Mucosa of descending colon (tissue), 3 donors: Measurements from ENCODE around the gene SCN8A. TPM values are rescaled to one million over a fixed set of nuclear protein-coding genes. Genes with fewer than 3 reads are reported as not detected.

Source experiments
- ATAC-seq: fragments of 200-7000 bp; cut with Tn5 transposase; one replicate; pipeline ENCODE4 v1.9.1; 2020; ENCODE audit warnings: mild to moderate bottlenecking, moderate library complexity
- DNase-seq, 3 donors: peaks; one replicate each; pipeline ENCODE4 v3.0.0-alpha.2; 2020
- H3K36me3 ChIP-seq: fragments of 200-600 bp; one replicate; pipeline ENCODE4 v1.8.0; 2021; ENCODE audit warnings: low read depth, mild to moderate bottlenecking
- H3K4me1 ChIP-seq: fragments of 200-600 bp; one replicate; pipeline ENCODE4 v1.8.0; 2021; ENCODE audit warnings: low read depth, mild to moderate bottlenecking
- H3K4me3 ChIP-seq: fragments of 200-600 bp; one replicate; pipeline ENCODE4 v1.8.0; 2021; ENCODE audit warnings: mild to moderate bottlenecking
- H3K9me3 ChIP-seq: fragments of 200-600 bp; one replicate; pipeline ENCODE4 v1.8.0; 2021; ENCODE audit warnings: mild to moderate bottlenecking
- intact Hi-C, 2 donors: fragments of 100-400 bp; cut with DNase I in 1 of 2; cut with micrococcal nuclease in 1 of 2; formaldehyde crosslinking; loops; one replicate each; pipeline versions ENCODE4 v1.11.0 to v1.11.1; 2022; cut with DNase I, micrococcal nuclease
- total RNA-seq, 3 donors: library from RNA; stranded (reverse); fragmentation: NEBNext Ultra II Directional in 2 of 3; extraction: Animal tissue kit (Norgen Biotek cat#: 25700) in 2 of 3; gene quantifications; one replicate each; pipeline versions ENCODE4 v1.2.1 to v1.2.4, GENCODE V29; 2021 to 2023
- TF ChIP-seq, protein P1 (sequence below): fragments of 200-600 bp; IDR thresholded peaks from one replicate; pipeline ENCODE4 v1.8.0; 2022; ENCODE audit warnings: antibody characterized with exemption, mild to moderate bottlenecking
- donor health status: DM: no; HTN: no; CAD: no; lungs with moderate emphysema.
- donor health status: DM: no; HTN: no; CAD: no.
- donor health status: DM: no; HTN: yes; CAD: no.

Gene SCN8A
- total RNA-seq, 3 donors from 2014 or later = 2.7 to 5.2 (median 3.6) TPM

DNA sequence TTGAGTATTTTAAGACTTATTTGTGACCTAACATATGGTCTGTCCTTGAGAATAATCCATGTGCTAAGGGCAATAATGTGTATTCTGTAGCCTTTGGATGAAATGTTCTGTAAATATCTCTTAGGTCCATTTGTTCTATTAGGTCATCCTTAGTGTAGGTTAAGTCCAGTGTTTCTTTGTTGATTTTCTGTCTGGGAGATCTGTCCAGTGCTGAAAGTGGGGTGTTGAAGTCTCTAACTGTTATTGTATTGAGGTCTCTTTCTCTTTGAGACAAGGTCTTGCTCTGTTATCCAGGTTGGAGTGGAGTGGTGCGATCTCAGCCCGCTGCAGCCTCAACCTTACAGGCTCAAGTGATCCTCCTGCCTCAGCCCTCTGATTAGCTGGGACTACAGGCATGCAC, 149.5 kb downstream of the SCN8A start:
- H3K36me3 ChIP-seq = no peaks in the 10 kb centered on the region
- H3K4me1 ChIP-seq = peaks cover 3% of the 10 kb centered on the region
- peaks cover 10% of the 10 kb centered on the region for H3K9me3 ChIP-seq
- DNase-seq (no peak), ATAC-seq (no peak)
- TF ChIP-seq, protein P1, sequence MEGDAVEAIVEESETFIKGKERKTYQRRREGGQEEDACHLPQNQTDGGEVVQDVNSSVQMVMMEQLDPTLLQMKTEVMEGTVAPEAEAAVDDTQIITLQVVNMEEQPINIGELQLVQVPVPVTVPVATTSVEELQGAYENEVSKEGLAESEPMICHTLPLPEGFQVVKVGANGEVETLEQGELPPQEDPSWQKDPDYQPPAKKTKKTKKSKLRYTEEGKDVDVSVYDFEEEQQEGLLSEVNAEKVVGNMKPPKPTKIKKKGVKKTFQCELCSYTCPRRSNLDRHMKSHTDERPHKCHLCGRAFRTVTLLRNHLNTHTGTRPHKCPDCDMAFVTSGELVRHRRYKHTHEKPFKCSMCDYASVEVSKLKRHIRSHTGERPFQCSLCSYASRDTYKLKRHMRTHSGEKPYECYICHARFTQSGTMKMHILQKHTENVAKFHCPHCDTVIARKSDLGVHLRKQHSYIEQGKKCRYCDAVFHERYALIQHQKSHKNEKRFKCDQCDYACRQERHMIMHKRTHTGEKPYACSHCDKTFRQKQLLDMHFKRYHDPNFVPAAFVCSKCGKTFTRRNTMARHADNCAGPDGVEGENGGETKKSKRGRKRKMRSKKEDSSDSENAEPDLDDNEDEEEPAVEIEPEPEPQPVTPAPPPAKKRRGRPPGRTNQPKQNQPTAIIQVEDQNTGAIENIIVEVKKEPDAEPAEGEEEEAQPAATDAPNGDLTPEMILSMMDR = no peak
- H3K4me3 ChIP-seq = no peak overlapping the region
- intact Hi-C loops = no loop called here

DNA sequence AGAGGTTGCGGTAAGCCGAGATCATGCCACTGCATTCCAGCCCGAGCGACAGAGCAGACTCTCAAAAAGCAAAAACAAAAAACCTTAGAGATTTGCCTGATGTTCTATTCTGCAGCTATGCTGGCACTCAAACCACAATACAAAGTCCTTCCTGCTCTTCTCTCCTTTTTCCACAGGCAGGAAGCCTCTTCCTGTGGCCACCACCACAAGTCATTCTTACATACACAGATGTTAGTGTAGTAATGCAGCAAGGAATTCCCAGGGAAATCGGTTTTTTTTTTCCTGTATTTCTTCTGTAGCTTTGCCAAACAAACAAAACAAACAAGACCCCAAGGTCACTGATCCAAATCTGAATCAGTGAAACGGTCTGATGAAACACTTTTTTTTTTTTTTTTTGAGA, 153.2 kb downstream of the SCN8A start:
- peak; percentile 33 for ATAC-seq
- Histone ChIP-seq H3K9me3 (peaks cover 10% of the 10 kb centered on the region), H3K36me3 (no peaks in the 10 kb centered on the region), H3K4me1 (peaks cover 14% of the 10 kb centered on the region), H3K4me3 (no peak overlapping the region)
- intact Hi-C loops = no loop called here
- no peak for DNase-seq
- TF ChIP-seq, protein P1 = no peak

DNA sequence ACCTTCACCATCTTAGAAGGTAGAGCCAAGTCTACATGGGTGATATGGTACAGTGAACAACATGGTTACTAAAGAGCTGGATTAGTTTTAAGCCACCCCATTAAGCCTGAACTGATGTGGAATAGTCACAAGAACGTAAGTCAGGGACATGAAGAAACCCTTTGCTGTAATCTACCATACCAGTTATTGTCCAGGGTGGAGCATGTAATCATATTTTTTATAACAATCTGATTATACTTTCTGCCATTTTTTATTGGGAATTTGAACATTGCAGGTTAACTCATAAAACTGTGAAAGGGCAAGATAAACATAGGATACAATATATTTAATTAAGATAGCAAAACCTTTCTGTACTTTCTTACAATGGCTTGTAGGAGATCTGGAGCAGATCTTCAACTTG, 153.9 kb downstream of the SCN8A start:
- peaks cover 10% of the 10 kb centered on the region for H3K9me3 ChIP-seq
- H3K36me3 ChIP-seq = no peaks in the 10 kb centered on the region
- peaks cover 16% of the 10 kb centered on the region for H3K4me1 ChIP-seq
- intact Hi-C loops = no loop called here
- H3K4me3 ChIP-seq = no peak overlapping the region
- TF ChIP-seq, protein P1 = no peak
- peak; percentile 84 for ATAC-seq
- DNase-seq = no peak

DNA sequence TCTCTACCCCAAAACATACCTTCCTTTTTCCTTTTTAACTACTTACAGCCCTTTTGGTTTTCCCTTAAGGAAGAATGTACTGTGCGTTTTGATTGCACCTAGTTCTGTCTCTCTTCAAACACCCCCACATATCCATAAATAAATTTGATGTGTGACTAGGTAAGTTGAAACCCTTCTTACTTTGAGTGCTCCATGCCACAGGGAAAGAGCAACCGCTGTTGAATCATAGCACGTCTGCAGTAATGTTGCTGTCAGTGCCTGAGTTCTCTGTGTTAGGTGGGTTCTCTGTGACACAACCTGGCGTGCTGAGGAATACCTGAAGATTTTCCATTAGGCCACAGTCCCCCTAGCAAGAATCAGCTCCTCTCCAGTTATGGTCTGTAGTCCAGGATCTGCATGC, 155.4 kb downstream of the SCN8A start:
- ATAC-seq (no peak), DNase-seq (no peak)
- Histone ChIP-seq H3K4me1 (peaks cover 21% of the 10 kb centered on the region), H3K4me3 (no peak overlapping the region), H3K36me3 (no peaks in the 10 kb centered on the region), H3K9me3 (peaks cover 2% of the 10 kb centered on the region)
- TF ChIP-seq, protein P1 = no peak
- intact Hi-C loops = no loop called here

DNA sequence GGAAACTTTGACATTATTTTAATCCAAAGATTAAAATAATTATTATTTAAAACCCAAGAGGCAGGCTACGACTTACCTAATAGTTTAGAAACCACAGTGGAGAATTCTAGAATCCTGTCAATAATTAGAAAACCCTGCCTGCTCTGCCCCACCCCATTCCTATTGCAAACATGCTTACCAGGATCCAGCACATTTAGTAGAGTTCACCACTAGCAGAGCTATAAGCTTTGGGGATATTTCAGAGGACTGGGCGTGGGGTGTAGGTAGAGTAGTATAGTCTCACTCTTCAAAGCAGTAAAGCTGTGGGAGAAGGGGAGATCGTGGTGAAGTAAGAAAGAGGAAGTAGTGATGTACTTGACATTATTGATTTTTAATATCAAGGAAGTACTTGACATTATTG, 157.2 kb downstream of the SCN8A start:
- H3K4me1 ChIP-seq = peaks cover 21% of the 10 kb centered on the region
- TF ChIP-seq, protein P1 = no peak
- intact Hi-C loops = no loop called here
- H3K36me3 ChIP-seq = no peaks in the 10 kb centered on the region
- no peak overlapping the region for H3K4me3 ChIP-seq
- H3K9me3 ChIP-seq = no peaks in the 10 kb centered on the region
- ATAC-seq = peak; percentile 67
- DNase-seq = peak in 1 of 3 donors; percentile 33
